B cell (primary cell): ENCODE measurements around the gene RNGTT. TPM values are rescaled to one million over a fixed set of nuclear protein-coding genes. Genes with fewer than 3 reads are reported as not detected.

Experiments used
- ATAC-seq: fragments of 200-7000 bp; cut with Tn5 transposase; one replicate; pipeline ENCODE4 v1.10.0; 2021; ENCODE audit warnings: low read depth, mild to moderate bottlenecking, moderate number of reproducible peaks, moderate library complexity
- CTCF ChIA-PET: fragments of 350-600 bp; sonication (Branson Sonifier 250); formaldehyde crosslinking; loops from one replicate; lab custom pipeline; 2021; ENCODE audit warnings: antibody characterized with exemption, inconsistent platforms; lab: Charles Lee
- POLR2A ChIA-PET: fragments of 350-600 bp; sonication (Branson Sonifier 250); formaldehyde crosslinking; loops from one replicate; lab custom pipeline; 2021; ENCODE audit warnings: antibody characterized with exemption; lab: Charles Lee
- DNase-seq: peaks from one replicate; pipeline ENCODE4 v3.0.0; 2013
- H2AFZ ChIP-seq: 2 replicates; pipeline ENCODE4 v1.6.1; 2012; ENCODE audit warnings: mild to moderate bottlenecking, low read depth, low read length; ENCODE audit not compliant: insufficient read depth, poor library complexity, severe bottlenecking
- H3K27ac ChIP-seq, 2 donors: 1 replicate in 1 of 2; 2 replicates in 1 of 2; pipeline ENCODE4 v1.5.1; 2012 to 2013; ENCODE audit warnings: low read length in 2 of 2, mild to moderate bottlenecking in 2 of 2, moderate library complexity in 1 of 2
- H3K27me3 ChIP-seq, 4 experiments: fragments of 200-600 bp in 1 of 4; sonication (generic) in 1 of 4; replicated peaks in 1 of 4; 1 replicate in 2 of 4; 2 replicates in 2 of 4; pipeline versions ENCODE4 v1.6.1 to v1.7.0; 2013 to 2016; ENCODE audit warnings: low read length in 3 of 4, mild to moderate bottlenecking in 2 of 4, mixed read lengths in 1 of 4, moderate library complexity in 1 of 4; ENCODE audit not compliant: insufficient read depth in 4 of 4, control insufficient read depth in 3 of 4; ENCODE audit errors: control extremely low read depth in 1 of 4
- H3K36me3 ChIP-seq, 2 experiments: replicated peaks in 1 of 2; 1 replicate in 1 of 2; 2 replicates in 1 of 2; pipeline versions ENCODE4 v1.6.1 to v1.7.1; 2013; ENCODE audit warnings: low read length in 1 of 2; ENCODE audit not compliant: insufficient read depth in 2 of 2, control insufficient read depth in 1 of 2; ENCODE audit errors: control extremely low read depth in 1 of 2, extremely low read depth in 1 of 2
- H3K4me1 ChIP-seq, 2 donors: fragments of 200-600 bp in 1 of 2; sonication (generic) in 1 of 2; 1 replicate in 1 of 2; 2 replicates in 1 of 2; pipeline versions ENCODE4 v1.5.1 to v1.6.1; 2013 to 2017; ENCODE audit warnings: low read length in 2 of 2; ENCODE audit not compliant: control insufficient read depth in 2 of 2, insufficient read depth in 2 of 2
- H3K4me2 ChIP-seq: replicated peaks from 2 replicates; pipeline ENCODE3; 2012; ENCODE audit warnings: mild to moderate bottlenecking, low read depth, low read length; ENCODE audit not compliant: poor library complexity, severe bottlenecking
- H3K4me3 ChIP-seq, 5 experiments: fragments of 200-600 bp in 1 of 5; sonication (generic) in 1 of 5; 1 replicate in 3 of 5; 2 replicates in 2 of 5; pipeline versions ENCODE4 v1.5.1 to v1.7.0; 2011 to 2016; ENCODE audit warnings: low read length in 4 of 5, mild to moderate bottlenecking in 4 of 5, low read depth in 2 of 5, control low read depth in 1 of 5, moderate library complexity in 1 of 5; ENCODE audit not compliant: insufficient read depth in 1 of 5; ENCODE audit errors: control extremely low read depth in 1 of 5, extremely low read depth in 1 of 5
- H3K79me2 ChIP-seq: fragments of 200-600 bp; sonication (generic); one replicate; pipeline ENCODE4 v1.6.0; 2016; ENCODE audit warnings: low read length; ENCODE audit not compliant: control insufficient read depth, insufficient read depth
- H3K9ac ChIP-seq: fragments of 200-600 bp; sonication (generic); 2 replicates; pipeline ENCODE4 v1.6.1; 2017; ENCODE audit warnings: mild to moderate bottlenecking, low read length, moderate library complexity
- H3K9me3 ChIP-seq, 3 donors: one replicate each; pipeline versions ENCODE4 v1.6.1 to v1.7.1; 2013; ENCODE audit warnings: low read length in 2 of 3; ENCODE audit not compliant: control insufficient read depth in 2 of 3, insufficient read depth in 1 of 3; ENCODE audit errors: control extremely low read depth in 1 of 3
- H4K20me1 ChIP-seq: 2 replicates; pipeline ENCODE4 v1.6.0; 2012; ENCODE audit warnings: mild to moderate bottlenecking, low read length; ENCODE audit not compliant: insufficient read depth, control insufficient read depth, poor library complexity, severe bottlenecking
- H3K27ac Mint-ChIP-seq: one replicate; pipeline ENCODE4 v1.8.0; 2021; ENCODE audit warnings: mixed read lengths
- H3K27me3 Mint-ChIP-seq: one replicate; pipeline ENCODE4 v1.8.0; 2021; ENCODE audit warnings: mixed read lengths
- H3K4me1 Mint-ChIP-seq: one replicate; pipeline ENCODE4 v1.8.0; 2021; ENCODE audit warnings: mixed read lengths
- H3K4me3 Mint-ChIP-seq: one replicate; pipeline ENCODE4 v1.8.0; 2021; ENCODE audit warnings: mixed read lengths
- H3K9me3 Mint-ChIP-seq: one replicate; pipeline ENCODE4 v1.8.0; 2022; ENCODE audit warnings: mixed read lengths; ENCODE audit not compliant: insufficient read depth
- EZH2 ChIP-seq: IDR thresholded peaks from 2 replicates; pipeline ENCODE4 v1.6.1; 2012; ENCODE audit warnings: borderline replicate concordance, low read depth, mild to moderate bottlenecking, moderate library complexity, low read length; ENCODE audit not compliant: insufficient read depth, poor library complexity, severe bottlenecking
- WGBS: methylation state at CpG from one replicate; pipeline ENCODE4 v1.1.5; 2013; ENCODE audit warnings: missing lambda C conversion rate; ENCODE audit not compliant: insufficient coverage; 5-methylcytosine and 5-hydroxymethylcytosine counted together
- intact Hi-C: fragments of 100-400 bp; cut with micrococcal nuclease; formaldehyde crosslinking; loops from one replicate; pipeline ENCODE4 v1.10.0; 2022
- polyA plus RNA-seq: library from polyadenylated mRNA; depleted of rRNA; stranded (reverse); fragments of >200 nt; gene quantifications from 2 replicates; pipeline ENCODE4 v1.2.3, GENCODE V29; 2012
- total RNA-seq, 2 donors: library from RNA; stranded (reverse); fragments of 120-200 nt in 1 of 2; gene quantifications; 1 replicate in 1 of 2; 2 replicates in 1 of 2; pipeline versions ENCODE4 v1.2.3 to v1.2.4, GENCODE V29; 2013 to 2022
- TF ChIP-seq, protein P1 (sequence below): fragments of 200-600 bp; IDR thresholded peaks from one replicate; pipeline ENCODE4 v1.8.0; 2022; ENCODE audit warnings: antibody characterized with exemption, mild to moderate bottlenecking

Gene RNGTT
- total and polyA plus RNA-seq, 2 donors (not counting 1 experiment from before 2014, with no cell fraction given), result 10.8 to 29.1 TPM

DNA sequence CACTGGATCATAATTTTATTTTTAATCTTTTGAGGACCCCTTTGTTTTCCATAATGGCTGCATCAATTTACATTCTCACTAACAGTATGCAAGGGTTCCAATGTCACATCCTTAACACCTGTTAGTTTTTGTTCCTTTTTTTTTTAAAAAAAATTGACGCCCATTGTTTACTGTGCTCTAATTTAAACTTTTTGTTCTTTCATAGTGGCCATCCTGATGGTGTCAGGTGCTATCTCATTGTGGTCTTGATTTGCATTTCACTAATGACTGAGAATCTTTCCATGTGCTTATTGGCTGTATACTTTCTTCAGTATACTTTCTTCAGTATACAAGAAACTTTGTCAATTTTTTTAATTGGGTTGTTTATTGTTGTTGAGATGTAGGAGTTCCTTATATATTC, 347.0 kb downstream of the RNGTT start:
- Mint-ChIP-seq H3K9me3 (no peaks in the 10 kb centered on the region), H3K27me3 (no peaks in the 10 kb centered on the region), H3K4me3 (peak overlapping the region; percentile 6), H3K4me1 (peaks cover 60% of the 10 kb centered on the region), H3K27ac (peak overlapping the region; percentile 90)
- TF ChIP-seq EZH2, result no peak
- TF ChIP-seq, protein P1, sequence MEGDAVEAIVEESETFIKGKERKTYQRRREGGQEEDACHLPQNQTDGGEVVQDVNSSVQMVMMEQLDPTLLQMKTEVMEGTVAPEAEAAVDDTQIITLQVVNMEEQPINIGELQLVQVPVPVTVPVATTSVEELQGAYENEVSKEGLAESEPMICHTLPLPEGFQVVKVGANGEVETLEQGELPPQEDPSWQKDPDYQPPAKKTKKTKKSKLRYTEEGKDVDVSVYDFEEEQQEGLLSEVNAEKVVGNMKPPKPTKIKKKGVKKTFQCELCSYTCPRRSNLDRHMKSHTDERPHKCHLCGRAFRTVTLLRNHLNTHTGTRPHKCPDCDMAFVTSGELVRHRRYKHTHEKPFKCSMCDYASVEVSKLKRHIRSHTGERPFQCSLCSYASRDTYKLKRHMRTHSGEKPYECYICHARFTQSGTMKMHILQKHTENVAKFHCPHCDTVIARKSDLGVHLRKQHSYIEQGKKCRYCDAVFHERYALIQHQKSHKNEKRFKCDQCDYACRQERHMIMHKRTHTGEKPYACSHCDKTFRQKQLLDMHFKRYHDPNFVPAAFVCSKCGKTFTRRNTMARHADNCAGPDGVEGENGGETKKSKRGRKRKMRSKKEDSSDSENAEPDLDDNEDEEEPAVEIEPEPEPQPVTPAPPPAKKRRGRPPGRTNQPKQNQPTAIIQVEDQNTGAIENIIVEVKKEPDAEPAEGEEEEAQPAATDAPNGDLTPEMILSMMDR, result no peak
- ATAC-seq (peak; percentile 53), DNase-seq (peak; percentile 76)
- POLR2A ChIA-PET, result no interaction called here
- H3K27ac ChIP-seq, result peak overlapping the region in 1 of 2 donors; percentile 99
- no peak overlapping the region for H2AFZ ChIP-seq
- H3K9ac ChIP-seq, result no peak overlapping the region
- H3K4me1 ChIP-seq, result peaks cover 54 to 74% of the 10 kb centered on the region in 2 donors
- WGBS, result no CpG with 5 or more reads among the region's 1 CpG
- H4K20me1 ChIP-seq, result no peaks in the 10 kb centered on the region
- H3K27me3 ChIP-seq, result no peaks in the 10 kb centered on the region
- peaks cover 0 to 5% (median 0%) of the 10 kb centered on the region in 3 donors for H3K9me3 ChIP-seq
- peak overlapping the region in 1 of 5 experiments; percentile 15 for H3K4me3 ChIP-seq
- CTCF ChIA-PET, result no interaction called here
- intact Hi-C loops, result loop anchor here (10.0 kb wide), 1 partner anchor 452 kb away; the partner anchor contains the start of gene CNR1
- no peaks in the 10 kb centered on the region for H3K79me2 ChIP-seq
- H3K4me2 ChIP-seq, result peak overlapping the region; percentile 60
- peaks cover 0 to 8% of the 10 kb centered on the region in 2 experiments for H3K36me3 ChIP-seq

DNA sequence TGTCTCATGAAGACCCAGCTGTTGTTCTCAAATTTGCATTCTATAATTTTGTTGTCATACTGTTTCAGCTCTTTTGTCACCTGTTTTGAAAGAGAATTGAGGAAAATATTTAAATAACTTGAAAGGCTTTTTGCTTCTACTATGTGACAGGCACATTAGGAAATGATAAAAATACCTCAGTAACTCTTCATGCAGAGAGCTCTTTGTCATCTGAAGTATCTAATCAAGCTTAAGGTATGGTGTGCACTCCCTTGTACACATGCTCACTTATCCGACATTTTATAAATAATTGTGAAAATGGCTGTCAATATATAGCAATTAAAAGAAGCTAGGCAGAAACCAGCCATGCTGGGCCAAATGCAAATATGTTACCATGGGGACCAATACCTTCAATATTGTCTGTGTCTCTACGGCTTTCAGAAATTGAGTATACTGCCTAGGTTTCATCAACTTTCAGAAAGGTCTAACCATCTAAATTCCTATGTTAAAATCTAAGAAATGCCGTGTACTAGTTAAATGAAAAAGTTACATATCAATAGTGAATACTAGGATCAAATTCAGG, 349.0 kb downstream of the RNGTT start:
- Histone ChIP-seq H3K4me3 (peak overlapping the region in 4 of 5 experiments; percentile 40 to 59 (median 52)), H3K27me3 (no peaks in the 10 kb centered on the region), H4K20me1 (no peaks in the 10 kb centered on the region), H2AFZ (peak overlapping the region; percentile 41), H3K4me2 (peak overlapping the region; percentile 60), H3K36me3 (peaks cover 0 to 10% of the 10 kb centered on the region in 2 experiments), H3K9me3 (peaks cover 0 to 5% (median 0%) of the 10 kb centered on the region in 3 donors), H3K4me1 (peaks cover 51 to 70% of the 10 kb centered on the region in 2 donors), H3K27ac (peak overlapping the region in 1 of 2 donors; percentile 99), H3K9ac (peak overlapping the region; percentile 64), H3K79me2 (peaks cover 10% of the 10 kb centered on the region)
- Mint-ChIP-seq H3K27ac (peak overlapping the region; percentile 90), H3K27me3 (no peaks in the 10 kb centered on the region), H3K4me1 (peaks cover 54% of the 10 kb centered on the region), H3K4me3 (peak overlapping the region; percentile 82), H3K9me3 (no peaks in the 10 kb centered on the region)
- DNase-seq (peak; percentile 70), ATAC-seq (peak; percentile 25)
- intact Hi-C loops, result loop anchor here (10.0 kb wide), 1 partner anchor 450 kb away; the partner anchor contains the start of gene CNR1
- no CpG with 5 or more reads among the region's 3 CpGs for whole genome bisulfite sequencing
- ChIA-PET POLR2A (no interaction called here), CTCF (no interaction called here)
- TF ChIP-seq, protein P1, result no peak
- TF ChIP-seq EZH2, result no peak
